ENCODE results near the gene DIP2B. TPM values are rescaled to one million over a fixed set of nuclear protein-coding genes. Genes with fewer than 3 reads are reported as not detected.
"Not testable (repeated sequence)": the region's sequence is repeated elsewhere in the genome, so short reads cannot be mapped to it uniquely, and the experiment has no call there.

Gene DIP2B
- total RNA-seq, 2 experiments from 2014 or later, result 21.2 to 23.7 TPM

- CTCF ChIA-PET, result interaction anchor here (1.0 to 1.3 kb wide), 4 partner anchors 12 to 102 kb away, joined by 3 to 4 read pairs (median 4); no protein-coding TSS in a partner anchor
- peaks cover 9% of the 10 kb centered on the region for H3K36me3 Mint-ChIP-seq (ENCODE audit: low read depth)
- peaks cover 44% of the 10 kb centered on the region for H3K4me1 Mint-ChIP-seq (ENCODE audit: low read depth)
- DNase-seq (no peak), ATAC-seq (no peak)
- peak overlapping the region; percentile 44 for H3K27ac Mint-ChIP-seq
- no peaks in the 10 kb centered on the region for H3K9me3 Mint-ChIP-seq
- POLR2A ChIA-PET, result interaction anchor here (1.5 to 2.0 kb wide), 2 partner anchors 25 to 29 kb away, joined by 7 read pairs; no protein-coding TSS in a partner anchor
- TF ChIP-seq, protein P1, sequence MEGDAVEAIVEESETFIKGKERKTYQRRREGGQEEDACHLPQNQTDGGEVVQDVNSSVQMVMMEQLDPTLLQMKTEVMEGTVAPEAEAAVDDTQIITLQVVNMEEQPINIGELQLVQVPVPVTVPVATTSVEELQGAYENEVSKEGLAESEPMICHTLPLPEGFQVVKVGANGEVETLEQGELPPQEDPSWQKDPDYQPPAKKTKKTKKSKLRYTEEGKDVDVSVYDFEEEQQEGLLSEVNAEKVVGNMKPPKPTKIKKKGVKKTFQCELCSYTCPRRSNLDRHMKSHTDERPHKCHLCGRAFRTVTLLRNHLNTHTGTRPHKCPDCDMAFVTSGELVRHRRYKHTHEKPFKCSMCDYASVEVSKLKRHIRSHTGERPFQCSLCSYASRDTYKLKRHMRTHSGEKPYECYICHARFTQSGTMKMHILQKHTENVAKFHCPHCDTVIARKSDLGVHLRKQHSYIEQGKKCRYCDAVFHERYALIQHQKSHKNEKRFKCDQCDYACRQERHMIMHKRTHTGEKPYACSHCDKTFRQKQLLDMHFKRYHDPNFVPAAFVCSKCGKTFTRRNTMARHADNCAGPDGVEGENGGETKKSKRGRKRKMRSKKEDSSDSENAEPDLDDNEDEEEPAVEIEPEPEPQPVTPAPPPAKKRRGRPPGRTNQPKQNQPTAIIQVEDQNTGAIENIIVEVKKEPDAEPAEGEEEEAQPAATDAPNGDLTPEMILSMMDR (IDR thresholded peaks at IDR 0.05), result no peak
- H3K27me3 Mint-ChIP-seq, result no peaks in the 10 kb centered on the region
- H3K4me3 Mint-ChIP-seq, result no peak overlapping the region
- intact Hi-C loops (cut with micrococcal nuclease), result no loop called here
Measured at GRCh38 chr12:50538182-50538581, 33.4 kb downstream of the DIP2B start.

- no peak for DNase-seq
- intact Hi-C loops (cut with micrococcal nuclease), result no loop called here
Measured at GRCh38 chr12:50541139-50541538, 36.4 kb downstream of the DIP2B start.

DNA sequence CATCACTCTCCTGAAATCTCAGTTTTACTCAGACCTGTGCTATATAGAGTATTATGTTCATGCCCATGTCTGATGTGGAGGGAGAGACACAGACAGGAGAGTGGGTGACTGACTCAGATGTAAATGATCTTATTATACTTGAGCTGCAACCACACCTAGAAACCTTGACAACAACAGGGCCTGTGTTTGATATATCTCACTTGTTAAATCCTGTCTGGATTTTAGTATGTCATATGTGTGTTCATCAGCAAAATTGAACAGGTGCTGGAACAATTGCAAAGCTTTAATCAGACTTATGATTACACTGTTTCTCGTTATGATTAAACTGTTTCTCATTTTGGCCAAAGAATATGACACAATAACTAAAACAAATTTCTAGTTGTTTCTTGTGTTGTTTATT, 37.7 kb downstream of the DIP2B start:
- Mint-ChIP-seq H3K4me3 (no peak overlapping the region), H3K4me1 (ENCODE audit: low read depth) (peaks cover 46% of the 10 kb centered on the region), H3K36me3 (ENCODE audit: low read depth) (peaks cover 1% of the 10 kb centered on the region), H3K27ac (peak overlapping the region; percentile 82), H3K9me3 (no peaks in the 10 kb centered on the region), H3K27me3 (no peaks in the 10 kb centered on the region)
- intact Hi-C loops (cut with micrococcal nuclease), result no loop called here
- DNase-seq (peak; percentile 58), ATAC-seq (peak; percentile 98)
- ChIA-PET POLR2A (interaction anchor here (1.0 to 1.5 kb wide), 5 partner anchors 11 to 87 kb away, joined by 3 to 4 read pairs (median 4); no protein-coding TSS in a partner anchor), CTCF (interaction anchor here (1.0 to 2.0 kb wide), 6 partner anchors 12 to 95 kb away, joined by 4 to 11 read pairs (median 7); partner anchors contain the start of gene DIP2B)
- TF ChIP-seq, protein P1 (IDR thresholded peaks at IDR 0.05), result no peak

More at GRCh38 chr12:50541139-50541538, 36.4 kb downstream of the DIP2B start:
- CTCF ChIA-PET, result interaction anchor here (1.6 kb wide), 1 partner anchor 36 kb away, joined by 8 read pairs; the partner anchor contains the start of gene DIP2B
- Mint-ChIP-seq H3K36me3 (ENCODE audit: low read depth) (peaks cover 2% of the 10 kb centered on the region), H3K4me3 (no peak overlapping the region), H3K4me1 (ENCODE audit: low read depth) (peaks cover 45% of the 10 kb centered on the region), H3K9me3 (no peaks in the 10 kb centered on the region), H3K27me3 (no peaks in the 10 kb centered on the region), H3K27ac (no peak overlapping the region)
- TF ChIP-seq, protein P1 (IDR thresholded peaks at IDR 0.05), result no peak
- ATAC-seq, result no peak
- POLR2A ChIA-PET, result interaction anchor here (1.2 kb wide), 1 partner anchor 9 kb away, joined by 5 read pairs; no protein-coding TSS in a partner anchor

DNA sequence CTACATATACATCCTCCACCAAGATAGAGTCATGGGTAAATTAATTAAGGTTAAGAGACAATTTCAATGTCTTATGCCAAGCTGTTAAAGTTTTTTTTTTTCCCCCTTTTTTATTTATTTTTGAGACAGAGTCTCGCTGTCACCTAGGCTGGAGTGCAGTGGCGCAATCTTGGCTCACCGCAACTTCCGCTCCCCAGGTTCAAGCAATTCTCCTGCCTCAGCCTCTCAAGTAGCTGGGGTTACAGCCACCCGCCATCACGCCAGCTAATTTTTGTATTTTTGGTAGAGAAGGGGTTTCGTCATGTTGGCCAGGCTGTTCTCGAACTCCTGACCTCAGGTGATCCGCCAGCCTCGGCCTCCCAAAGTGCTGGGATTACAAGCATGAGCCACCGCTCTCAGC, 38.4 kb downstream of the DIP2B start:
- CTCF ChIA-PET, result interaction anchor here (1.2 to 2.0 kb wide), 5 partner anchors 11 to 95 kb away, joined by 5 to 11 read pairs (median 8); partner anchors contain the start of gene DIP2B
- not testable (repeated sequence) for ATAC-seq, H3K4me3 Mint-ChIP-seq

DNA sequence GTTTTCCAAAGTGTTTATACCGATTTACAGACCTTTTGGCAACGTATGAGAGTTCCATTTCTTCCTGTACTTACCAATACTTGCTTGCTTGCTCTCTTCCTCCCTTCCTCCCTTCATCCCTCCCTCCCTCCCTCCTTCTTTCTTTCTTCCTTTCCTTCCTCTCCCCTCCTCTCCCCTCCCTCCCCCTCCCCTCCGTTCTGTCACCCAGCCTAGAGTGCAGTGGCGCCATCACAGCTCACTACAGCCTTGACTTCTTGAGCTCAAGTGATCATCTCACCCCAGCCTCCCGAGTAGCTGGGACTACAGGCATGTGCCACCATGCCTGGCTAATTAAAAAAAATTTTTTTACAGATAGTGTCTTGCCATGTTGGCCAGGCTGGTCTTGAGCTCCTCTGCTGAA, 40.4 kb downstream of the DIP2B start:
- ChIA-PET POLR2A (interaction anchor here (0.5 to 1.0 kb wide), 4 partner anchors 12 to 111 kb away, joined by 3 read pairs; no protein-coding TSS in a partner anchor), CTCF (interaction anchor here (0.8 kb wide), 2 partner anchors 37 to 40 kb away, joined by 3 to 4 read pairs; partner anchors contain the start of gene DIP2B)
- H3K36me3 Mint-ChIP-seq (ENCODE audit: low read depth), result no peaks in the 10 kb centered on the region
- peaks cover 39% of the 10 kb centered on the region for H3K4me1 Mint-ChIP-seq (ENCODE audit: low read depth)
- ATAC-seq (no peak), DNase-seq (no peak)
- no peaks in the 10 kb centered on the region for H3K27me3 Mint-ChIP-seq
- no peak overlapping the region for H3K27ac Mint-ChIP-seq
- TF ChIP-seq, protein P1 (IDR thresholded peaks at IDR 0.05), result no peak
- H3K9me3 Mint-ChIP-seq, result no peaks in the 10 kb centered on the region
- H3K4me3 Mint-ChIP-seq, result no peak overlapping the region
- intact Hi-C loops (cut with micrococcal nuclease), result loop anchor here (5.0 kb wide), 1 partner anchor 38 kb away; no protein-coding TSS in a partner anchor

More for the DNA sequence above, 38.4 kb downstream of the DIP2B start:
- intact Hi-C loops (cut with micrococcal nuclease); DNase-seq; H3K36me3 Mint-ChIP-seq (ENCODE audit: low read depth); H3K9me3 Mint-ChIP-seq; H3K27me3 Mint-ChIP-seq: not testable (repeated sequence)
- Mint-ChIP-seq H3K4me1 (ENCODE audit: low read depth) (peaks cover 39% of the 10 kb centered on the region), H3K27ac (peak overlapping the region; percentile 82)
- POLR2A ChIA-PET, result interaction anchor here (1.0 to 1.5 kb wide), 5 partner anchors 11 to 86 kb away, joined by 3 to 4 read pairs (median 4); no protein-coding TSS in a partner anchor

All from activated CD8-positive, alpha-beta T cell treated with anti-CD3 and anti-CD28 coated beads for 36 hours (primary cell).